ENCODE results near the gene HSD17B11. TPM values are rescaled to one million over a fixed set of nuclear protein-coding genes. Genes with fewer than 3 reads are reported as not detected.
"Not testable (repeated sequence)": the region's sequence is repeated elsewhere in the genome, so short reads cannot be mapped to it uniquely, and the experiment has no call there.

HSD17B11 gene
- total and polyA plus RNA-seq, 2 donors from 2014 or later = 39.5 to 48.1 TPM

DNA sequence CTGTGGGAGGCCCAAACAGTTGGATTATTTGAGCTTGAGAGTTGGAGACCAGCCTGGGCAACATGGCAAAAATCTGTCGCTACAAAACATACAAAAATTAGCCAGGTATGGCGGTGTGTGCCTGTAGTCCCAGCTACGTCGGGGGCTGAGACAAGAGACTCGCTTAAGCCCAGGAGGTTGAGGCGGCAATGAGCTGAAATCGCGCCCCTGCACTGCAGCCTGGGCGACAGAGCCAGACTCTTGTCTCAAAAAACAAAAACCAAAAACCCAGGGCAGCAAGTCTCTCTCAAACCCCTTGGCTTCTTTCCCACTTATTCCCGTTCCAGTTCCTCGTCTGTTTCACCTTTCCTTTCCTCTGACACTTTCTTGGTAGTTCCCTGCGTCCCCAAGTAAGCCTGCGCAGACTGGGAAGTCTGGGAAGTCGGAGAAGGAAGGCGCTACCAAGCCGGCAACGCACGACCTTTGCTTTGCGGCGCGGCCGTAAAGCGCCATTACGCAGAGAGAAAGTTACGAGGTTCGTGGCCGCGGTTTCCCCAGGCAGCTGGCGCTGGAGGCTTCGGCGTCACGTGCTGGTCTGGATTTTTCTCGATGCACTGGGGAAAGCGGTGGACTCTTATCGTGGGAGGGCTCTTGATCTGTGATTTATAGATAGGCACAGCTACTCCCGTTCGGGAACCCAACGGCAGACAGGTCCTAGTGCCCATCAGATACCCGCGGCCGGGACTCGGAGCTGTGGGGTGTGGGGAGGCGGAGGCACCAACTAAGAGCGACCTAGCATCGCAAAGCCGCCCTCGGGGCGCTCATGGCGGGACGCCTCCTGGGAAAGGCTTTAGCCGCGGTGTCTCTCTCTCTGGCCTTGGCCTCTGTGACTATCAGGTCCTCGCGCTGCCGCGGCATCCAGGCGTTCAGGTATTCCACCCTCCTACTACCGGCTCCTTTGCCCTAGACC is 31.4 kb upstream of the HSD17B11 start, which contains the start of gene NUDT9:
Gene NUDT9 (plus strand): TSS at position 470 of the 949 bp plus-strand sequence. CDS start 333 bp downstream, at position 803.
- Histone ChIP-seq H3K27ac (ENCODE audit: low read depth in 2 of 2, low read length in 2 of 2) (peak within 1 kb of the TSS; percentile 94 to 95), H3K27me3 (ENCODE audit: control insufficient read depth, insufficient read depth, low read length) (no peaks in the 10 kb centered on the region), H3K4me1 (ENCODE audit: control insufficient read depth in 2 of 3, insufficient read depth in 2 of 3, low read depth in 1 of 3, low read length in 3 of 3) (peaks cover 8 to 13% (median 9%) of the 10 kb centered on the region in 3 donors), H3K36me3 (ENCODE audit: control insufficient read depth in 2 of 3, insufficient read depth in 3 of 3, low read length in 3 of 3) (no peaks in the 10 kb centered on the region), H3K9ac (ENCODE audit: low read length in 3 of 3) (peak within 1 kb of the TSS; percentile 84 to 97 (median 88)), H3K4me3 (ENCODE audit: low read length in 3 of 3) (peak within 1 kb of the TSS; percentile 84 to 95 (median 92)), H3K9me3 (ENCODE audit: control insufficient read depth in 2 of 3, insufficient read depth in 1 of 3, low read length in 3 of 3) (no peaks in the 10 kb centered on the region)
- TF ChIP-seq, protein P1, sequence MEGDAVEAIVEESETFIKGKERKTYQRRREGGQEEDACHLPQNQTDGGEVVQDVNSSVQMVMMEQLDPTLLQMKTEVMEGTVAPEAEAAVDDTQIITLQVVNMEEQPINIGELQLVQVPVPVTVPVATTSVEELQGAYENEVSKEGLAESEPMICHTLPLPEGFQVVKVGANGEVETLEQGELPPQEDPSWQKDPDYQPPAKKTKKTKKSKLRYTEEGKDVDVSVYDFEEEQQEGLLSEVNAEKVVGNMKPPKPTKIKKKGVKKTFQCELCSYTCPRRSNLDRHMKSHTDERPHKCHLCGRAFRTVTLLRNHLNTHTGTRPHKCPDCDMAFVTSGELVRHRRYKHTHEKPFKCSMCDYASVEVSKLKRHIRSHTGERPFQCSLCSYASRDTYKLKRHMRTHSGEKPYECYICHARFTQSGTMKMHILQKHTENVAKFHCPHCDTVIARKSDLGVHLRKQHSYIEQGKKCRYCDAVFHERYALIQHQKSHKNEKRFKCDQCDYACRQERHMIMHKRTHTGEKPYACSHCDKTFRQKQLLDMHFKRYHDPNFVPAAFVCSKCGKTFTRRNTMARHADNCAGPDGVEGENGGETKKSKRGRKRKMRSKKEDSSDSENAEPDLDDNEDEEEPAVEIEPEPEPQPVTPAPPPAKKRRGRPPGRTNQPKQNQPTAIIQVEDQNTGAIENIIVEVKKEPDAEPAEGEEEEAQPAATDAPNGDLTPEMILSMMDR (IDR thresholded peaks at IDR 0.05; ENCODE audit: borderline replicate concordance, extremely low read depth, insufficient read depth) = no peak
- FAIRE-seq (no peak), DNase-seq (peak; percentile 96 to 99 (median 97))
- intact Hi-C loops (cut with DNase I) = no loop called here

DNA sequence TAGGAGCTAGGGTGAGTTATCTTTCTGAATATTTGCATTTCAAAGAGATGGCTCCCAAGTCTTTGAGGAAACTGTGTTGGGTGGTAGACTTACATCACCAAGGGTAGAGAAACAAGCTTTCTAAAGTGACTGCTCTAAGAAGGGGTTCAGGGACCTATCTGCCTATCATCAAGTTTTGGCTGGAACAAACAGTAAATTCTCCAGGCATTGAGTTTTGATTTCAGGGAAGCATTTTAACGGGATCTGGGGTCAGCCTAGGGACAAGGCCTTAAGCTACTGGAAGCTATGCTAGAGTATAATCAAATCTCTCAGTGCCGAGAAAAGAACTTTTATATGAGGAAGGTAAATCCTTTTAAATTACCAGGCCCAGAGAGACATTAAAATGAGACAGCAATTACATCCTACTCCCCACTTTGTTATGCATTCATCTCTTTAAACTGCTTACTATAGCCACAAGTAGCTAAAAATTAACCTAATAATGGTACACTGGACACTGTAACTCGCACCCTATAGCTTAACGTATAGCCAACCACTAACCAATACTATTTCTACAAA is 29.4 kb upstream of the HSD17B11 start:
- FAIRE-seq = no peak

DNA sequence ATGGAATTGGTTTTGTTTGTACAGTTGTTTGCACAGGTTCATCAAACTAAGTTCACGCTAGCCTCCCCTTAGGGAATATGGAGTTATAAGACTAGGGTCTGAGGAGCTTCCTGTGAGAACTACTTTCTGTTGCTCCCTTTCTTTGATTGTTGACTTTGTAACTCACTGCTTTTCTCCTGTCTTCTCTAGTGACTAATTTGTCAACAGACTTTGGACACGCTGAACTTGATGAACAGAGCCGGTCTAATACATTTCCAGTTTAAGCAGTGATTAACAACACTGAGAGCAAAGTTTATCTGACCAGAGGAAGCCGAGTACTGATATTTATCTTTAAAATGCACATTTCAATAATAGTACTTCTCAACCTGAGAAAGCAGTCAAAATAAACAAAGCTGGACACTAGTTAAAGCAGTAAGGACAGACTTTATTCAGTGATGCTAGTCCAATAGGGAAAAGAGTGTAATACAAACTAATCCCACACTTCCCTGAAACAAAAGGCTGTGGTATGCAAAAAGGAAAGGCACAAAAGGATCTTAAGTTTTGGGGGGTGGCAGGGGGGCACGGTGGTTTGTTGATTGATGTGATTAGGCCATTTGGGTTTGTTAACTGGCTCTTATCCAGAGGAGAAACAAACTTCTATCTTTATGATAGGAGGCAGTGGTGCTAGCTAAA is 28.7 kb upstream of the HSD17B11 start:
- intact Hi-C loops (cut with DNase I) = no loop called here
- DNase-seq = peak in 2 of 5 donors; percentile 74 to 81
- no peak for FAIRE-seq
- TF ChIP-seq, protein P1 (IDR thresholded peaks at IDR 0.05; ENCODE audit: borderline replicate concordance, extremely low read depth, insufficient read depth) = no peak
- no peaks in the 10 kb centered on the region for H3K9me3 ChIP-seq (ENCODE audit: control insufficient read depth in 2 of 3, insufficient read depth in 1 of 3, low read length in 3 of 3)
- H3K27me3 ChIP-seq (ENCODE audit: control insufficient read depth, insufficient read depth, low read length) = no peaks in the 10 kb centered on the region
- peak overlapping the region in 1 of 3 donors; percentile 18 for H3K4me3 ChIP-seq (ENCODE audit: low read length in 3 of 3)
- no peaks in the 10 kb centered on the region for H3K36me3 ChIP-seq (ENCODE audit: control insufficient read depth in 2 of 3, insufficient read depth in 3 of 3, low read length in 3 of 3)
- H3K9ac ChIP-seq (ENCODE audit: low read length in 3 of 3) = no peak overlapping the region
- H3K27ac ChIP-seq (ENCODE audit: low read depth in 2 of 2, low read length in 2 of 2) = peak overlapping the region; percentile 16 to 69
- H3K4me1 ChIP-seq (ENCODE audit: control insufficient read depth in 2 of 3, insufficient read depth in 2 of 3, low read depth in 1 of 3, low read length in 3 of 3) = peaks cover 3 to 11% (median 9%) of the 10 kb centered on the region in 3 donors

More for the DNA sequence above, 29.4 kb upstream of the HSD17B11 start:
- H3K9me3 ChIP-seq (ENCODE audit: control insufficient read depth in 2 of 3, insufficient read depth in 1 of 3, low read length in 3 of 3) = no peaks in the 10 kb centered on the region
- peak in 2 of 5 donors; percentile 58 to 70 for DNase-seq
- TF ChIP-seq, protein P1 (IDR thresholded peaks at IDR 0.05; ENCODE audit: borderline replicate concordance, extremely low read depth, insufficient read depth) = no peak
- no peak overlapping the region for H3K9ac ChIP-seq (ENCODE audit: low read length in 3 of 3)
- peaks cover 3 to 13% (median 9%) of the 10 kb centered on the region in 3 donors for H3K4me1 ChIP-seq (ENCODE audit: control insufficient read depth in 2 of 3, insufficient read depth in 2 of 3, low read depth in 1 of 3, low read length in 3 of 3)
- H3K27ac ChIP-seq (ENCODE audit: low read depth in 2 of 2, low read length in 2 of 2) = peak overlapping the region in 1 of 2 donors; percentile 69
- no peak overlapping the region for H3K4me3 ChIP-seq (ENCODE audit: low read length in 3 of 3)
- H3K36me3 ChIP-seq (ENCODE audit: control insufficient read depth in 2 of 3, insufficient read depth in 3 of 3, low read length in 3 of 3) = no peaks in the 10 kb centered on the region
- intact Hi-C loops (cut with DNase I) = no loop called here
- H3K27me3 ChIP-seq (ENCODE audit: control insufficient read depth, insufficient read depth, low read length) = no peaks in the 10 kb centered on the region

DNA sequence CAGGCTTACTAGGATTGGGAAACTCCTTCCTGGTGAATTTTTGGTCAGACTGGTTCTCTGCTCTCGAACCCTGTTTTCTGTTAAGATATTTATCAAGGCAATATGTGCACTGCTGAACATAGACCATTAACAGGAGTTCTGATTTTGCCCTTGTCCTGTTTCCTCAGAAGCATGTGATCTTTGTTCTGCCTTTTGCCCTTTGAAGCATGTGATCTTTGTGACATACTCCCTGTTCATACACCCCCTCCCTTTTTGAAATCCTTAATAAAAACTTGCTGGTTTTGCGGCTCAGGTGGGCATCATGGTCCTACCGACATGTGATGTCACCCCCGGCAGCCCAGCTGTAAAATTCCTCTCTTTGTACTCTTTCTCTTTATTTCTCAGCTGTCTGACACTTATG is 27.4 kb upstream of the HSD17B11 start:
- FAIRE-seq; H3K27me3 ChIP-seq (ENCODE audit: control insufficient read depth, insufficient read depth, low read length); H3K36me3 ChIP-seq (ENCODE audit: control insufficient read depth in 2 of 3, insufficient read depth in 3 of 3, low read length in 3 of 3); intact Hi-C loops (cut with DNase I); DNase-seq; H3K4me3 ChIP-seq (ENCODE audit: low read length in 3 of 3); H3K4me1 ChIP-seq (ENCODE audit: control insufficient read depth in 2 of 3, insufficient read depth in 2 of 3, low read depth in 1 of 3, low read length in 3 of 3); H3K9me3 ChIP-seq (ENCODE audit: control insufficient read depth in 2 of 3, insufficient read depth in 1 of 3, low read length in 3 of 3); H3K27ac ChIP-seq (ENCODE audit: low read depth in 2 of 2, low read length in 2 of 2); H3K9ac ChIP-seq (ENCODE audit: low read length in 3 of 3): not testable (repeated sequence)

Measured in kidney (tissue), 14 donors.